HG03439 (cell line): Measurements from ENCODE around the gene PLEKHA5.

Experiments
- ATAC-seq: cut with Tn5 transposase; IDR thresholded peaks from one replicate; pipeline ENCODE4 v1.9.1; 2021; ENCODE audit warnings: mild to moderate bottlenecking, moderate library complexity; ENCODE audit not compliant: unreplicated experiment

PLEKHA5 gene

GRCh38 chr12:19230299-19230866, 100.8 kb downstream of the PLEKHA5 start:
- ATAC-seq, result no peak

- no peak for ATAC-seq
These were observed 101.4 kb downstream of the PLEKHA5 start for GRCh38 chr12:19230896-19231295.

- ATAC-seq, result no peak
These were observed 104.7 kb downstream of the PLEKHA5 start for GRCh38 chr12:19234171-19234704.

- ATAC-seq, result no peak
These were observed 105.7 kb downstream of the PLEKHA5 start for GRCh38 chr12:19234981-19235871.

- ATAC-seq, result no peak
These were observed 107.1 kb downstream of the PLEKHA5 start for GRCh38 chr12:19236656-19237055.

- no peak for ATAC-seq
These were observed 109.0 kb downstream of the PLEKHA5 start for GRCh38 chr12:19238540-19238939.

GRCh38 chr12:19239102-19239501, 109.6 kb downstream of the PLEKHA5 start:
- no peak for ATAC-seq

GRCh38 chr12:19239616-19240234, 110.2 kb downstream of the PLEKHA5 start:
- ATAC-seq, result no peak

- no peak for ATAC-seq
These were observed 113.0 kb downstream of the PLEKHA5 start for GRCh38 chr12:19242581-19242980.

- ATAC-seq, result no peak
These were observed 114.0 kb downstream of the PLEKHA5 start for GRCh38 chr12:19243551-19243950.

GRCh38 chr12:19244312-19244711, 114.8 kb downstream of the PLEKHA5 start:
- ATAC-seq, result no peak

- ATAC-seq, result no peak
These were observed 115.6 kb downstream of the PLEKHA5 start for GRCh38 chr12:19245106-19245505.

- ATAC-seq, result no peak
These were observed 116.1 kb downstream of the PLEKHA5 start for GRCh38 chr12:19245666-19246065.

- no peak for ATAC-seq
These were observed 117.4 kb downstream of the PLEKHA5 start for GRCh38 chr12:19246933-19247332.

GRCh38 chr12:19248929-19249602, 119.5 kb downstream of the PLEKHA5 start:
- ATAC-seq, result no peak

- ATAC-seq, result no peak
These were observed 122.1 kb downstream of the PLEKHA5 start for GRCh38 chr12:19251481-19252132.

GRCh38 chr12:19260135-19260534, 130.6 kb downstream of the PLEKHA5 start:
- ATAC-seq, result no peak

GRCh38 chr12:19261773-19262172, 132.2 kb downstream of the PLEKHA5 start:
- no peak for ATAC-seq

- ATAC-seq, result no peak
These were observed 134.1 kb downstream of the PLEKHA5 start for GRCh38 chr12:19263672-19264071.

GRCh38 chr12:19273482-19274330, 144.2 kb downstream of the PLEKHA5 start:
- ATAC-seq, result no peak
